Liver (tissue), 9 donors: ENCODE data around the gene CLDN3. TPM values are rescaled to one million over a fixed set of nuclear protein-coding genes. Genes with fewer than 3 reads are reported as not detected.

Experiments used
- DNase-seq: peaks from one replicate; pipeline ENCODE4 v3.0.0-alpha.2; 2017; ENCODE audit warnings: low spot score
- H3K27ac ChIP-seq, 2 donors: one replicate each; pipeline ENCODE4 v1.7.0; 2013; ENCODE audit warnings: inconsistent platforms in 2 of 2, low read length in 2 of 2, control low read depth in 1 of 2, low read depth in 1 of 2, mild to moderate bottlenecking in 1 of 2
- H3K27me3 ChIP-seq, 4 donors: one replicate each; pipeline versions ENCODE4 v1.6.1 to v1.7.0; 2013; ENCODE audit warnings: low read length in 3 of 4, inconsistent platforms in 1 of 4, mild to moderate bottlenecking in 1 of 4, moderate library complexity in 1 of 4; ENCODE audit not compliant: control insufficient read depth in 4 of 4, insufficient read depth in 4 of 4
- H3K36me3 ChIP-seq, 4 donors: one replicate each; pipeline versions ENCODE4 v1.6.1 to v1.7.0; 2013; ENCODE audit warnings: low read length in 3 of 4, mild to moderate bottlenecking in 3 of 4, low read depth in 1 of 4, moderate library complexity in 1 of 4; ENCODE audit not compliant: control insufficient read depth in 4 of 4, insufficient read depth in 3 of 4
- H3K4me1 ChIP-seq, 4 donors: one replicate each; pipeline versions ENCODE4 v1.6.1 to v1.7.0; 2013; ENCODE audit warnings: low read length in 3 of 4, mild to moderate bottlenecking in 3 of 4, moderate library complexity in 1 of 4; ENCODE audit not compliant: control insufficient read depth in 4 of 4, insufficient read depth in 4 of 4
- H3K4me3 ChIP-seq, 3 donors: one replicate each; pipeline versions ENCODE4 v1.6.1 to v1.7.0; 2013; ENCODE audit warnings: low read length in 3 of 3, control low read depth in 1 of 3, low read depth in 1 of 3, mild to moderate bottlenecking in 1 of 3
- H3K9ac ChIP-seq, 2 donors: one replicate each; pipeline ENCODE4 v1.7.0; 2013; ENCODE audit warnings: low read length in 2 of 2, mild to moderate bottlenecking in 2 of 2, moderate library complexity in 2 of 2, control low read depth in 1 of 2, low read depth in 1 of 2
- H3K9me3 ChIP-seq, 4 donors: one replicate each; pipeline versions ENCODE4 v1.6.1 to v1.7.0; 2013; ENCODE audit warnings: low read length in 3 of 4; ENCODE audit not compliant: control insufficient read depth in 4 of 4
- EGR1 ChIP-seq, 2 donors: IDR thresholded peaks; 2 replicates each; pipeline ENCODE4 v1.6.1; 2016 to 2018; ENCODE audit warnings: antibody characterized with exemption in 2 of 2, low read depth in 2 of 2
- FOXA1 ChIP-seq: IDR thresholded peaks from 2 replicates; pipeline ENCODE4 v1.6.1; 2016; ENCODE audit warnings: antibody characterized with exemption
- FOXA2 ChIP-seq: IDR thresholded peaks from 2 replicates; pipeline ENCODE4 v1.6.1; 2016; ENCODE audit warnings: antibody characterized with exemption
- GABPA ChIP-seq, 2 donors: IDR thresholded peaks in 1 of 2; conservative IDR thresholded peaks in 1 of 2; 2 replicates each; pipeline ENCODE4 v1.6.1; 2016; ENCODE audit warnings: antibody characterized with exemption in 2 of 2, mild to moderate bottlenecking in 1 of 2, moderate library complexity in 1 of 2
- HNF4A ChIP-seq, 2 donors: conservative IDR thresholded peaks; 2 replicates each; pipeline ENCODE4 v1.6.1; 2016; ENCODE audit warnings: antibody characterized with exemption in 2 of 2, mild to moderate bottlenecking in 2 of 2
- HNF4G ChIP-seq: IDR thresholded peaks from 2 replicates; pipeline ENCODE4 v1.6.1; 2016; ENCODE audit warnings: antibody characterized with exemption
- JUND ChIP-seq, 2 donors: IDR thresholded peaks; 2 replicates each; pipeline ENCODE4 v1.6.1; 2016; ENCODE audit warnings: antibody characterized with exemption in 2 of 2
- NR2F2 ChIP-seq: IDR thresholded peaks from 2 replicates; pipeline ENCODE4 v1.6.1; 2016; ENCODE audit warnings: antibody characterized with exemption
- RAD21 ChIP-seq, 2 donors: IDR thresholded peaks; 2 replicates each; pipeline ENCODE4 v1.6.1; 2016; ENCODE audit warnings: antibody characterized with exemption in 2 of 2, mild to moderate bottlenecking in 2 of 2
- RXRA ChIP-seq, 2 donors: IDR thresholded peaks; 2 replicates each; pipeline ENCODE4 v1.6.1; 2017 to 2018; ENCODE audit warnings: antibody characterized with exemption in 2 of 2, mild to moderate bottlenecking in 1 of 2
- SP1 ChIP-seq: IDR thresholded peaks from 2 replicates; pipeline ENCODE4 v1.6.1; 2018; ENCODE audit warnings: antibody characterized with exemption, mild to moderate bottlenecking
- TAF1 ChIP-seq: conservative IDR thresholded peaks from 2 replicates; pipeline ENCODE4 v1.6.1; 2016; ENCODE audit warnings: antibody characterized with exemption, mild to moderate bottlenecking
- YY1 ChIP-seq: IDR thresholded peaks from 2 replicates; pipeline ENCODE4 v1.6.1; 2016; ENCODE audit warnings: antibody characterized with exemption, mild to moderate bottlenecking
- WGBS: extraction: QIAGEN DNeasy Blood & Tissue Kit; methylation state at CpG from one replicate; pipeline ENCODE4 v1.1.7; 2013; 5-methylcytosine and 5-hydroxymethylcytosine counted together
- polyA plus RNA-seq, 2 donors: library from polyadenylated mRNA; stranded (reverse) in 1 of 2; unstranded in 1 of 2; fragments of 200-250 nt in 1 of 2; fragments of >200 nt in 1 of 2; fragmentation: Nextera tagmentation in 1 of 2; extraction: Ambion mirVana in 1 of 2; gene quantifications; one replicate each; pipeline versions ENCODE4 v1.2.1 to v1.2.3, GENCODE V29; 2013 to 2015
- total RNA-seq, 2 donors: library from RNA; depleted of rRNA; stranded (reverse); fragments of >200 nt; gene quantifications; one replicate each; pipeline ENCODE4 v1.2.3, GENCODE V29; 2014
- TF ChIP-seq, protein P1 (sequence below): IDR thresholded peaks from 2 replicates; pipeline ENCODE4 v1.6.1; 2016; ENCODE audit warnings: antibody characterized with exemption
- TF ChIP-seq, protein P2 (sequence below): IDR thresholded peaks from 2 replicates; pipeline ENCODE4 v1.6.1; 2016; ENCODE audit warnings: antibody characterized with exemption, mild to moderate bottlenecking
- TF ChIP-seq, protein P3 (sequence below): IDR thresholded peaks from 2 replicates; pipeline ENCODE4 v1.6.1; 2016; ENCODE audit warnings: antibody characterized with exemption
- TF ChIP-seq, protein P4 (sequence below): IDR thresholded peaks from 2 replicates; pipeline ENCODE4 v1.6.1; 2016; ENCODE audit warnings: antibody characterized with exemption
- TF ChIP-seq, protein P5 (sequence below): fragments of 150-350 bp; IDR thresholded peaks from 2 replicates; pipeline ENCODE4 v1.5.1; 2017; ENCODE audit warnings: improper control_type of control experiment, low read depth, low read length; ENCODE audit not compliant: missing input control
- donor health status: healthy.
- donor health status: healthy.
- donor health status: healthy.
- donor health status: healthy.
- donor health status: healthy.

CLDN3 gene
- total and polyA plus RNA-seq, 4 donors = 3.6 to 43.0 (median 22.9) TPM

DNA sequence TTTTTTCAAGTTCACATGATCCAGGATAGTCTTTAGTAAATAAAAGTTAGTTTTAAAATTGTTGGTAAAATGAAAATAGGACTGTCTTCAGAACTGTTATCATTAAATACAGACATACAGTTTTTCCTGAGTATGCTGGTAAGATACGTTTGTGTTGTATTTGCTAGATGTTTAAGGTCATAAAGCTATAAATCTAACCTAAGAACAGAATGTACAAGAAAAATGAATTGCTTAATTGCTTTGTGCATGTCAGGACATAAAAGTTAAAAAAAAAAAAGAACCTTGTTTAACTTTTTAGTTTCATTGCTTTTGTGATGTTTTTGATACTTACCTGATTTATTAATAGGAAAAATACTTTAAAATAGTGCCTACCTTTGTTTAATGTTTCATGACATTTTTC is 31.5 kb upstream of the CLDN3 start:
- no peaks in the 10 kb centered on the region for H3K9me3 ChIP-seq
- H3K27ac ChIP-seq = no peak overlapping the region
- no peaks in the 10 kb centered on the region for H3K36me3 ChIP-seq
- H3K9ac ChIP-seq = no peak overlapping the region
- no peak overlapping the region for H3K4me3 ChIP-seq
- 63% methylated on average over 1 of the region's 1 CpG for WGBS
- no peaks in the 10 kb centered on the region for H3K27me3 ChIP-seq
- TF ChIP-seq HNF4G = no peak
- TF ChIP-seq, protein P1, sequence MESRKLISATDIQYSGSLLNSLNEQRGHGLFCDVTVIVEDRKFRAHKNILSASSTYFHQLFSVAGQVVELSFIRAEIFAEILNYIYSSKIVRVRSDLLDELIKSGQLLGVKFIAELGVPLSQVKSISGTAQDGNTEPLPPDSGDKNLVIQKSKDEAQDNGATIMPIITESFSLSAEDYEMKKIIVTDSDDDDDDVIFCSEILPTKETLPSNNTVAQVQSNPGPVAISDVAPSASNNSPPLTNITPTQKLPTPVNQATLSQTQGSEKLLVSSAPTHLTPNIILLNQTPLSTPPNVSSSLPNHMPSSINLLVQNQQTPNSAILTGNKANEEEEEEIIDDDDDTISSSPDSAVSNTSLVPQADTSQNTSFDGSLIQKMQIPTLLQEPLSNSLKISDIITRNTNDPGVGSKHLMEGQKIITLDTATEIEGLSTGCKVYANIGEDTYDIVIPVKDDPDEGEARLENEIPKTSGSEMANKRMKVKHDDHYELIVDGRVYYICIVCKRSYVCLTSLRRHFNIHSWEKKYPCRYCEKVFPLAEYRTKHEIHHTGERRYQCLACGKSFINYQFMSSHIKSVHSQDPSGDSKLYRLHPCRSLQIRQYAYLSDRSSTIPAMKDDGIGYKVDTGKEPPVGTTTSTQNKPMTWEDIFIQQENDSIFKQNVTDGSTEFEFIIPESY = no peak
- no peak for TF ChIP-seq FOXA1
- no peak for TF ChIP-seq JUND (IDR thresholded peaks at IDR 0.05)
- TF ChIP-seq, protein P2, sequence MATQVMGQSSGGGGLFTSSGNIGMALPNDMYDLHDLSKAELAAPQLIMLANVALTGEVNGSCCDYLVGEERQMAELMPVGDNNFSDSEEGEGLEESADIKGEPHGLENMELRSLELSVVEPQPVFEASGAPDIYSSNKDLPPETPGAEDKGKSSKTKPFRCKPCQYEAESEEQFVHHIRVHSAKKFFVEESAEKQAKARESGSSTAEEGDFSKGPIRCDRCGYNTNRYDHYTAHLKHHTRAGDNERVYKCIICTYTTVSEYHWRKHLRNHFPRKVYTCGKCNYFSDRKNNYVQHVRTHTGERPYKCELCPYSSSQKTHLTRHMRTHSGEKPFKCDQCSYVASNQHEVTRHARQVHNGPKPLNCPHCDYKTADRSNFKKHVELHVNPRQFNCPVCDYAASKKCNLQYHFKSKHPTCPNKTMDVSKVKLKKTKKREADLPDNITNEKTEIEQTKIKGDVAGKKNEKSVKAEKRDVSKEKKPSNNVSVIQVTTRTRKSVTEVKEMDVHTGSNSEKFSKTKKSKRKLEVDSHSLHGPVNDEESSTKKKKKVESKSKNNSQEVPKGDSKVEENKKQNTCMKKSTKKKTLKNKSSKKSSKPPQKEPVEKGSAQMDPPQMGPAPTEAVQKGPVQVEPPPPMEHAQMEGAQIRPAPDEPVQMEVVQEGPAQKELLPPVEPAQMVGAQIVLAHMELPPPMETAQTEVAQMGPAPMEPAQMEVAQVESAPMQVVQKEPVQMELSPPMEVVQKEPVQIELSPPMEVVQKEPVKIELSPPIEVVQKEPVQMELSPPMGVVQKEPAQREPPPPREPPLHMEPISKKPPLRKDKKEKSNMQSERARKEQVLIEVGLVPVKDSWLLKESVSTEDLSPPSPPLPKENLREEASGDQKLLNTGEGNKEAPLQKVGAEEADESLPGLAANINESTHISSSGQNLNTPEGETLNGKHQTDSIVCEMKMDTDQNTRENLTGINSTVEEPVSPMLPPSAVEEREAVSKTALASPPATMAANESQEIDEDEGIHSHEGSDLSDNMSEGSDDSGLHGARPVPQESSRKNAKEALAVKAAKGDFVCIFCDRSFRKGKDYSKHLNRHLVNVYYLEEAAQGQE = no peak
- TF ChIP-seq RAD21 (IDR thresholded peaks at IDR 0.05) = no peak
- TF ChIP-seq, protein P3, sequence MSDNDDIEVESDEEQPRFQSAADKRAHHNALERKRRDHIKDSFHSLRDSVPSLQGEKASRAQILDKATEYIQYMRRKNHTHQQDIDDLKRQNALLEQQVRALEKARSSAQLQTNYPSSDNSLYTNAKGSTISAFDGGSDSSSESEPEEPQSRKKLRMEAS = no peak
- TF ChIP-seq EGR1 (IDR thresholded peaks at IDR 0.05; ENCODE audit: low read depth in 2 of 2) = no peak
- no peak for TF ChIP-seq GABPA (IDR thresholded peaks at IDR 0.05 in 1 of 2, conservative IDR thresholded peaks at IDR 0.05 in 1 of 2)
- TF ChIP-seq YY1 = no peak
- TF ChIP-seq SP1 = no peak
- TF ChIP-seq HNF4A (conservative IDR thresholded peaks at IDR 0.05) = no peak
- TF ChIP-seq FOXA2 = no peak
- TF ChIP-seq TAF1 = no peak
- TF ChIP-seq, protein P4, sequence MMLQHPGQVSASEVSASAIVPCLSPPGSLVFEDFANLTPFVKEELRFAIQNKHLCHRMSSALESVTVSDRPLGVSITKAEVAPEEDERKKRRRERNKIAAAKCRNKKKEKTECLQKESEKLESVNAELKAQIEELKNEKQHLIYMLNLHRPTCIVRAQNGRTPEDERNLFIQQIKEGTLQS = no peak
- TF ChIP-seq NR2F2 = no peak
- TF ChIP-seq, protein P5, sequence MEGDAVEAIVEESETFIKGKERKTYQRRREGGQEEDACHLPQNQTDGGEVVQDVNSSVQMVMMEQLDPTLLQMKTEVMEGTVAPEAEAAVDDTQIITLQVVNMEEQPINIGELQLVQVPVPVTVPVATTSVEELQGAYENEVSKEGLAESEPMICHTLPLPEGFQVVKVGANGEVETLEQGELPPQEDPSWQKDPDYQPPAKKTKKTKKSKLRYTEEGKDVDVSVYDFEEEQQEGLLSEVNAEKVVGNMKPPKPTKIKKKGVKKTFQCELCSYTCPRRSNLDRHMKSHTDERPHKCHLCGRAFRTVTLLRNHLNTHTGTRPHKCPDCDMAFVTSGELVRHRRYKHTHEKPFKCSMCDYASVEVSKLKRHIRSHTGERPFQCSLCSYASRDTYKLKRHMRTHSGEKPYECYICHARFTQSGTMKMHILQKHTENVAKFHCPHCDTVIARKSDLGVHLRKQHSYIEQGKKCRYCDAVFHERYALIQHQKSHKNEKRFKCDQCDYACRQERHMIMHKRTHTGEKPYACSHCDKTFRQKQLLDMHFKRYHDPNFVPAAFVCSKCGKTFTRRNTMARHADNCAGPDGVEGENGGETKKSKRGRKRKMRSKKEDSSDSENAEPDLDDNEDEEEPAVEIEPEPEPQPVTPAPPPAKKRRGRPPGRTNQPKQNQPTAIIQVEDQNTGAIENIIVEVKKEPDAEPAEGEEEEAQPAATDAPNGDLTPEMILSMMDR = no peak
- TF ChIP-seq RXRA (IDR thresholded peaks at IDR 0.05) = no peak
- DNase-seq = no peak
- no peaks in the 10 kb centered on the region for H3K4me1 ChIP-seq
